HCT116 (cell line): ENCODE measurements around the gene RFX1. TPM values are rescaled to one million over a fixed set of nuclear protein-coding genes. Genes with fewer than 3 reads are reported as not detected.

ENCODE experiments used
- ATAC-seq: fragments of 200-7000 bp; cut with Tn5 transposase; 2 replicates; pipeline ENCODE4 v1.9.1; 2020; ENCODE audit warnings: mild to moderate bottlenecking, moderate library complexity
- BruUV-seq: library from RNA; stranded (reverse); fragments of 400-500 nt; replicated peaks from 2 replicates; lab custom pipeline; 2021; lab: Mats Ljungman, UMichigan
- CTCF ChIA-PET: fragments of 300-600 bp; sonication (Branson Sonifier 250); formaldehyde crosslinking; loops from one replicate; lab custom pipeline; 2021; ENCODE audit warnings: antibody characterized with exemption; lab: Charles Lee
- POLR2A ChIA-PET: fragments of 300-600, 350-600 bp; sonication (Branson Sonifier 250); formaldehyde crosslinking; loops from one replicate; lab custom pipeline; 2021; ENCODE audit warnings: antibody characterized with exemption; lab: Charles Lee
- RAD21 ChIA-PET, 2 experiments: fragments of 300-600 bp; sonication (Branson Sonifier 250); formaldehyde crosslinking; loops; one replicate each; lab custom pipeline; 2023; ENCODE audit warnings: low total read pairs in 2 of 2; ENCODE audit not compliant: uncharacterized antibody in 2 of 2, unreplicated experiment in 2 of 2, low non-redundant PET in 1 of 2; lab: Charles Lee
- DNase-seq: peaks from one replicate; pipeline ENCODE4 v3.0.0-alpha.2; 2010; ENCODE audit warnings: low read depth, low spot score
- H2AFZ ChIP-seq: fragments of 200-600 bp; shearing (Covaris generic), sonication (generic); 2 replicates; pipeline ENCODE4 v1.6.1; 2017; ENCODE audit warnings: low read depth, mixed run types, mixed read lengths, antibody characterized with exemption, low read length; ENCODE audit not compliant: poor library complexity, severe bottlenecking
- H3K27ac ChIP-seq: 2 replicates; pipeline ENCODE4 v1.5.1; 2012; ENCODE audit warnings: low read depth, low read length
- H3K27me3 ChIP-seq: fragments of 200-600 bp; sonication (generic); 2 replicates; pipeline ENCODE4 v1.6.1; 2016; ENCODE audit warnings: mixed run types, low read length, mixed read lengths; ENCODE audit not compliant: insufficient read depth
- H3K36me3 ChIP-seq, 2 experiments: fragments of 200-500 bp in 1 of 2; fragments of 200-600 bp in 1 of 2; sonication (Bioruptor generic) in 1 of 2; sonication (generic) in 1 of 2; 2 replicates each; pipeline versions ENCODE4 v1.5.1 to v1.6.1; 2014 to 2016; ENCODE audit warnings: low read length in 2 of 2, inconsistent platforms in 1 of 2, mixed read lengths in 1 of 2, mixed run types in 1 of 2; ENCODE audit not compliant: insufficient read depth in 2 of 2, control insufficient read depth in 1 of 2
- H3K4me1 ChIP-seq, 2 experiments: fragments of 200-600 bp in 1 of 2; sonication (generic) in 1 of 2; 2 replicates each; pipeline versions ENCODE4 v1.5.1 to v1.6.1; 2012 to 2017; ENCODE audit warnings: low read length in 2 of 2, inconsistent platforms in 1 of 2, mild to moderate bottlenecking in 1 of 2, mixed read lengths in 1 of 2, mixed run types in 1 of 2, moderate library complexity in 1 of 2; ENCODE audit not compliant: insufficient read depth in 2 of 2, control insufficient read depth in 1 of 2
- H3K4me2 ChIP-seq: fragments of 200-600 bp; sonication (generic); 2 replicates; pipeline ENCODE4 v1.6.1; 2017; ENCODE audit warnings: mixed run types, low read length, mixed read lengths
- H3K4me3 ChIP-seq, 2 experiments: fragments of 200-600 bp in 1 of 2; sonication (generic) in 1 of 2; replicated peaks in 1 of 2; 2 replicates each; pipeline ENCODE4 v1.5.1; 2011 to 2016; ENCODE audit warnings: low read length in 2 of 2, control low read depth in 1 of 2, low read depth in 1 of 2, mild to moderate bottlenecking in 1 of 2, mixed read lengths in 1 of 2, mixed run types in 1 of 2
- H3K79me2 ChIP-seq: fragments of 200-600 bp; sonication (generic); 2 replicates; pipeline ENCODE4 v1.6.1; 2017; ENCODE audit warnings: mild to moderate bottlenecking, mixed run types, low read length, moderate library complexity, mixed read lengths; ENCODE audit not compliant: insufficient read depth
- H3K9ac ChIP-seq: fragments of 200-600 bp; sonication (generic); 2 replicates; pipeline ENCODE4 v1.6.1; 2016; ENCODE audit warnings: low read length, mixed read lengths
- H3K9me2 ChIP-seq: fragments of 200-600 bp; sonication (generic), shearing (Covaris generic); 2 replicates; pipeline ENCODE4 v1.6.1; 2017; ENCODE audit warnings: mixed run types, mild to moderate bottlenecking, moderate library complexity; ENCODE audit not compliant: insufficient read depth
- H3K9me3 ChIP-seq, 2 experiments: fragments of 200-500 bp in 1 of 2; fragments of 200-600 bp in 1 of 2; sonication (Bioruptor generic) in 1 of 2; sonication (generic) in 1 of 2; 2 replicates each; pipeline ENCODE4 v1.6.1; 2014 to 2017; ENCODE audit warnings: low read length in 2 of 2, mixed read lengths in 2 of 2, inconsistent platforms in 1 of 2, low read depth in 1 of 2, mild to moderate bottlenecking in 1 of 2, mixed run types in 1 of 2, moderate library complexity in 1 of 2; ENCODE audit not compliant: control insufficient read depth in 1 of 2, insufficient read depth in 1 of 2
- H4K20me1 ChIP-seq: fragments of 200-600 bp; sonication (generic), shearing (Covaris generic); 2 replicates; pipeline ENCODE4 v1.6.1; 2017; ENCODE audit warnings: mixed run types, mild to moderate bottlenecking, moderate library complexity; ENCODE audit not compliant: insufficient read depth
- CEBPB ChIP-seq: IDR thresholded peaks from 2 replicates; pipeline ENCODE4 v1.6.1; 2012; ENCODE audit warnings: low read depth
- ELF1 ChIP-seq: IDR thresholded peaks from 2 replicates; pipeline ENCODE4 v1.6.1; 2012; ENCODE audit warnings: low read depth, borderline replicate concordance
- EZH2 ChIP-seq: fragments of 200-600 bp; sonication (generic); IDR thresholded peaks from 2 replicates; pipeline ENCODE4 v1.6.1; 2017; ENCODE audit warnings: antibody characterized with exemption, mixed run types
- FOSL1 ChIP-seq: IDR thresholded peaks from 2 replicates; pipeline ENCODE4 v1.6.1; 2012; ENCODE audit warnings: low read depth
- JUND ChIP-seq: IDR thresholded peaks from 2 replicates; pipeline ENCODE4 v1.6.1; 2012
- MAX ChIP-seq: IDR thresholded peaks from 2 replicates; pipeline ENCODE4 v1.6.1; 2012
- POLR2A ChIP-seq: IDR thresholded peaks from 2 replicates; pipeline ENCODE4 v1.7.0; 2011; ENCODE audit warnings: borderline replicate concordance; ENCODE audit not compliant: insufficient read depth, insufficient read length; ENCODE audit errors: extremely low read depth
- SIN3A ChIP-seq: IDR thresholded peaks from 2 replicates; pipeline ENCODE4 v1.6.1; 2012; ENCODE audit warnings: low read depth
- SRF ChIP-seq: IDR thresholded peaks from 2 replicates; pipeline ENCODE4 v1.6.1; 2012; ENCODE audit warnings: low read depth
- TCF7L2 ChIP-seq: IDR thresholded peaks from 2 replicates; pipeline ENCODE4 v1.7.0; 2011; ENCODE audit warnings: borderline replicate concordance, inconsistent platforms; ENCODE audit not compliant: insufficient read depth, insufficient read length; ENCODE audit errors: extremely low read depth
- YY1 ChIP-seq: IDR thresholded peaks from 2 replicates; pipeline ENCODE4 v1.6.1; 2011; ENCODE audit warnings: low read length, low read depth, moderate library complexity, mild to moderate bottlenecking; ENCODE audit not compliant: insufficient replicate concordance; ENCODE audit errors: extremely low read depth
- ZBTB33 ChIP-seq: IDR thresholded peaks from 2 replicates; pipeline ENCODE4 v1.6.1; 2011; ENCODE audit warnings: mild to moderate bottlenecking, low read length, moderate library complexity; ENCODE audit not compliant: insufficient replicate concordance; ENCODE audit errors: extremely low read depth
- intact Hi-C: fragments of 100-400 bp; cut with micrococcal nuclease; formaldehyde crosslinking; loops from 2 replicates; pipeline ENCODE4 v1.10.0; 2022
- total RNA-seq: library from RNA; stranded (reverse); gene quantifications from one replicate; pipeline ENCODE4 v1.2.1, GENCODE V29; 2021; ENCODE audit not compliant: unreplicated experiment
- TF ChIP-seq, protein P1 (sequence below): IDR thresholded peaks from 2 replicates; pipeline ENCODE4 v1.6.1; 2012

RFX1 gene
- total RNA-seq, 1 experiment from 2014 or later, result 16.3 TPM

GRCh38 chr19:13957051-13957450, 49.1 kb downstream of the RFX1 start:
- H3K79me2 ChIP-seq, result peaks cover 21% of the 10 kb centered on the region
- H3K9me2 ChIP-seq, result no peaks in the 10 kb centered on the region
- no peak overlapping the region for H3K4me2 ChIP-seq
- RAD21 ChIA-PET, result no interaction called here
- intact Hi-C loops, result no loop called here
- H3K27ac ChIP-seq, result no peak overlapping the region
- CTCF ChIA-PET, result no interaction called here
- H3K27me3 ChIP-seq, result no peaks in the 10 kb centered on the region
- no peak overlapping the region for H2AFZ ChIP-seq
- TF ChIP-seq CEBPB (no peak), POLR2A (no peak), SRF (no peak), SIN3A (no peak), ELF1 (no peak), TCF7L2 (no peak)
- H3K9me3 ChIP-seq, result no peaks in the 10 kb centered on the region
- ATAC-seq (no peak), DNase-seq (no peak)
- no peak overlapping the region for H3K9ac ChIP-seq
- BruUV-seq, result no TSS peak
- peaks cover 7 to 11% of the 10 kb centered on the region in 2 experiments for H3K4me1 ChIP-seq
- H3K4me3 ChIP-seq, result no peak overlapping the region
- POLR2A ChIA-PET, result no interaction called here
- H3K36me3 ChIP-seq, result peaks cover 11 to 32% of the 10 kb centered on the region in 2 experiments; a peak in 3 of 4 replicates
- no peaks in the 10 kb centered on the region for H4K20me1 ChIP-seq

GRCh38 chr19:13956365-13956744, 49.8 kb downstream of the RFX1 start:
- Histone ChIP-seq H3K79me2 (peaks cover 21% of the 10 kb centered on the region), H3K4me3 (no peak overlapping the region), H3K27ac (no peak overlapping the region), H3K9me3 (no peaks in the 10 kb centered on the region), H2AFZ (no peak overlapping the region), H3K9me2 (no peaks in the 10 kb centered on the region), H4K20me1 (no peaks in the 10 kb centered on the region), H3K4me2 (no peak overlapping the region), H3K9ac (no peak overlapping the region), H3K36me3 (peaks cover 11 to 32% of the 10 kb centered on the region in 2 experiments; a peak in 3 of 4 replicates), H3K27me3 (no peaks in the 10 kb centered on the region), H3K4me1 (peaks cover 7 to 17% of the 10 kb centered on the region in 2 experiments)
- ChIA-PET POLR2A (no interaction called here), CTCF (no interaction called here), RAD21 (no interaction called here)
- BruUV-seq, result no TSS peak
- intact Hi-C loops, result no loop called here
- TF ChIP-seq MAX (no peak), ZBTB33 (no peak), JUND (no peak), FOSL1 (no peak), CEBPB (no peak), TCF7L2 (no peak), EZH2 (no peak), YY1 (no peak)
- TF ChIP-seq, protein P1, sequence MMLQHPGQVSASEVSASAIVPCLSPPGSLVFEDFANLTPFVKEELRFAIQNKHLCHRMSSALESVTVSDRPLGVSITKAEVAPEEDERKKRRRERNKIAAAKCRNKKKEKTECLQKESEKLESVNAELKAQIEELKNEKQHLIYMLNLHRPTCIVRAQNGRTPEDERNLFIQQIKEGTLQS, result no peak
- DNase-seq, result no peak
- no peak for ATAC-seq
